WTC11 (cell line): ENCODE measurements around the gene P2RX2. TPM values are rescaled to one million over a fixed set of nuclear protein-coding genes. Genes with fewer than 3 reads are reported as not detected.

Source experiments
- ATAC-seq: fragments of 200-7000 bp; cut with Tn5 transposase; 2 replicates; pipeline ENCODE4 v1.10.0; 2021; ENCODE audit warnings: mild to moderate bottlenecking, moderate library complexity
- CTCF ChIA-PET: fragments of 300-600 bp; sonication (Branson Sonifier 250); formaldehyde crosslinking; loops from one replicate; lab custom pipeline; 2021; ENCODE audit warnings: antibody characterized with exemption; lab: Charles Lee
- POLR2A ChIA-PET: fragments of 350-600 bp; sonication (Branson Sonifier 250); formaldehyde crosslinking; loops from one replicate; lab custom pipeline; 2021; ENCODE audit warnings: antibody characterized with exemption; lab: Charles Lee
- DNase-seq: peaks from one replicate; pipeline ENCODE4 v3.0.0; 2021; ENCODE audit warnings: low spot score
- H3K27ac Mint-ChIP-seq: 2 replicates; pipeline ENCODE4 v1.8.0; 2021; ENCODE audit warnings: mixed read lengths
- H3K27me3 Mint-ChIP-seq: 2 replicates; pipeline ENCODE4 v1.8.0; 2021; ENCODE audit warnings: low read depth, mild to moderate bottlenecking, moderate library complexity, mixed read lengths
- H3K36me3 Mint-ChIP-seq: 2 replicates; pipeline ENCODE4 v1.8.0; 2021; ENCODE audit warnings: mixed read lengths
- H3K4me1 Mint-ChIP-seq: 2 replicates; pipeline ENCODE4 v1.8.0; 2022; ENCODE audit warnings: mixed read lengths
- H3K4me3 Mint-ChIP-seq: 2 replicates; pipeline ENCODE4 v1.8.0; 2021; ENCODE audit warnings: mild to moderate bottlenecking, moderate library complexity, mixed read lengths
- H3K9me3 Mint-ChIP-seq: 2 replicates; pipeline ENCODE4 v1.8.0; 2021; ENCODE audit warnings: mixed read lengths
- CREB1 ChIP-seq: sonication (generic); formaldehyde crosslinking; IDR thresholded peaks from 2 replicates; pipeline ENCODE4 v1.8.0; 2023; ENCODE audit warnings: mild to moderate bottlenecking, missing genetic modification reagents
- ESRRA ChIP-seq: sonication (generic); formaldehyde crosslinking; IDR thresholded peaks from 2 replicates; pipeline ENCODE4 v1.8.1; 2022; ENCODE audit warnings: mild to moderate bottlenecking, missing genetic modification reagents, borderline replicate concordance
- HMGA2 ChIP-seq: fragments of 250-450 bp; sonication (Bioruptor Pico); IDR thresholded peaks from 2 replicates; pipeline ENCODE4 v1.4.0; 2021; ENCODE audit warnings: mild to moderate bottlenecking, moderate library complexity
- NFE2L1 ChIP-seq: sonication (generic); formaldehyde crosslinking; IDR thresholded peaks from 2 replicates; pipeline ENCODE4 v1.8.1; 2023; ENCODE audit warnings: missing genetic modification reagents
- RORB ChIP-seq: fragments of 250-450 bp; sonication (Bioruptor Pico); IDR thresholded peaks from 2 replicates; pipeline ENCODE4 v1.9.0; 2021; ENCODE audit warnings: mild to moderate bottlenecking
- TP53 ChIP-seq: sonication (generic); formaldehyde crosslinking; IDR thresholded peaks from 2 replicates; pipeline ENCODE4 v1.8.1; 2023; ENCODE audit warnings: mild to moderate bottlenecking, missing genetic modification reagents
- ZBTB21 ChIP-seq: sonication (generic); formaldehyde crosslinking; IDR thresholded peaks from 2 replicates; pipeline ENCODE4 v1.8.1; 2023; ENCODE audit warnings: mild to moderate bottlenecking, missing genetic modification reagents, borderline replicate concordance
- ZNF263 ChIP-seq: sonication (generic); formaldehyde crosslinking; IDR thresholded peaks from 2 replicates; pipeline ENCODE4 v1.8.1; 2022; ENCODE audit warnings: low read depth, mild to moderate bottlenecking, moderate library complexity, missing genetic modification reagents
- total RNA-seq: library from RNA; stranded (reverse); gene quantifications from 3 replicates; pipeline ENCODE4 v1.2.3, GENCODE V29; 2021
- TF ChIP-seq, protein P1 (sequence below): sonication (generic); formaldehyde crosslinking; IDR thresholded peaks from 2 replicates; pipeline ENCODE4 v1.8.1; 2023; ENCODE audit warnings: mild to moderate bottlenecking, missing genetic modification reagents, moderate library complexity
- TF ChIP-seq, protein P2 (sequence below): sonication (generic); formaldehyde crosslinking; IDR thresholded peaks from 2 replicates; pipeline ENCODE4 v1.8.1; 2023; ENCODE audit warnings: mild to moderate bottlenecking, missing genetic modification reagents
- TF ChIP-seq, protein P3 (sequence below): fragments of 250-450 bp; sonication (Bioruptor Pico); conservative IDR thresholded peaks from 2 replicates; pipeline ENCODE4 v1.9.0; 2021; ENCODE audit warnings: mild to moderate bottlenecking
- TF ChIP-seq, protein P4 (sequence below): sonication (generic); formaldehyde crosslinking; conservative IDR thresholded peaks from 2 replicates; pipeline ENCODE4 v1.8.1; 2022; ENCODE audit warnings: mild to moderate bottlenecking, missing genetic modification reagents
- TF ChIP-seq, protein P5 (sequence below): sonication (generic); formaldehyde crosslinking; IDR thresholded peaks from 2 replicates; pipeline ENCODE4 v1.8.1; 2023; ENCODE audit warnings: mild to moderate bottlenecking, missing genetic modification reagents, moderate library complexity
- TF ChIP-seq, protein P6 (sequence below): sonication (generic); formaldehyde crosslinking; IDR thresholded peaks from 2 replicates; pipeline ENCODE4 v1.8.1; 2023; ENCODE audit warnings: mild to moderate bottlenecking, moderate library complexity, missing genetic modification reagents
- TF ChIP-seq, protein P7 (sequence below): fragments of 250-450 bp; sonication (Bioruptor Pico); IDR thresholded peaks from 2 replicates; pipeline ENCODE4 v1.9.0; 2021; ENCODE audit warnings: mild to moderate bottlenecking

P2RX2 gene
- total RNA-seq, 1 experiment from 2014 or later: 2.1 TPM

DNA sequence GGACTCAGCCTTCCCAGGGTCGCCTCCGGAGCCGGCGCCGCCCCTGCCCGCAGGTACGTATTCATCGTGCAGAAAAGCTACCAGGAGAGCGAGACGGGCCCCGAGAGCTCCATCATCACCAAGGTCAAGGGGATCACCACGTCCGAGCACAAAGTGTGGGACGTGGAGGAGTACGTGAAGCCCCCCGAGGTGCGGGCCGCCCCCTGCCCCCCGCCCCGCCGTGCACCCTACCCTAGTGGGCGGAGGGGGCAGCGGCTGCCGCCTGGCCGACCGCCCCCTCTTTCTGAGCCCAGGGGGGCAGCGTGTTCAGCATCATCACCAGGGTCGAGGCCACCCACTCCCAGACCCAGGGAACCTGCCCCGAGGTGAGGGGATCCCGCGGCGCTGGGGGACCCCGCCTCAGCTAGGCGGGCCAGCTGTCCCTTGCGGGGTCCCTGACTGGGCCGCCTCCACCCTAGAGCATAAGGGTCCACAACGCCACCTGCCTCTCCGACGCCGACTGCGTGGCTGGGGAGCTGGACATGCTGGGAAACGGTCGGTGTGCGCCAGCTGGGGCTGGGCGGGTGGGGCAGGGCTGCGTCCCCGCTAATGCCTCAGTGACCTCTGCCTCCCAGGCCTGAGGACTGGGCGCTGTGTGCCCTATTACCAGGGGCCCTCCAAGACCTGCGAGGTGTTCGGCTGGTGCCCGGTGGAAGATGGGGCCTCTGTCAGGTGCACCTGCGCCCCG is 973 bp downstream of the P2RX2 start (continued):
- TF ChIP-seq, protein P1, sequence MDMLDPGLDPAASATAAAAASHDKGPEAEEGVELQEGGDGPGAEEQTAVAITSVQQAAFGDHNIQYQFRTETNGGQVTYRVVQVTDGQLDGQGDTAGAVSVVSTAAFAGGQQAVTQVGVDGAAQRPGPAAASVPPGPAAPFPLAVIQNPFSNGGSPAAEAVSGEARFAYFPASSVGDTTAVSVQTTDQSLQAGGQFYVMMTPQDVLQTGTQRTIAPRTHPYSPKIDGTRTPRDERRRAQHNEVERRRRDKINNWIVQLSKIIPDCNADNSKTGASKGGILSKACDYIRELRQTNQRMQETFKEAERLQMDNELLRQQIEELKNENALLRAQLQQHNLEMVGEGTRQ: no peak
- TF ChIP-seq, protein P2, sequence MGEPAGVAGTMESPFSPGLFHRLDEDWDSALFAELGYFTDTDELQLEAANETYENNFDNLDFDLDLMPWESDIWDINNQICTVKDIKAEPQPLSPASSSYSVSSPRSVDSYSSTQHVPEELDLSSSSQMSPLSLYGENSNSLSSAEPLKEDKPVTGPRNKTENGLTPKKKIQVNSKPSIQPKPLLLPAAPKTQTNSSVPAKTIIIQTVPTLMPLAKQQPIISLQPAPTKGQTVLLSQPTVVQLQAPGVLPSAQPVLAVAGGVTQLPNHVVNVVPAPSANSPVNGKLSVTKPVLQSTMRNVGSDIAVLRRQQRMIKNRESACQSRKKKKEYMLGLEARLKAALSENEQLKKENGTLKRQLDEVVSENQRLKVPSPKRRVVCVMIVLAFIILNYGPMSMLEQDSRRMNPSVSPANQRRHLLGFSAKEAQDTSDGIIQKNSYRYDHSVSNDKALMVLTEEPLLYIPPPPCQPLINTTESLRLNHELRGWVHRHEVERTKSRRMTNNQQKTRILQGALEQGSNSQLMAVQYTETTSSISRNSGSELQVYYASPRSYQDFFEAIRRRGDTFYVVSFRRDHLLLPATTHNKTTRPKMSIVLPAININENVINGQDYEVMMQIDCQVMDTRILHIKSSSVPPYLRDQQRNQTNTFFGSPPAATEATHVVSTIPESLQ (CRISPR knock-in tag): no peak
- no peak for TF ChIP-seq ZNF263 (CRISPR knock-in tag)
- TF ChIP-seq RORB (CRISPR knock-in tag): no peak
- TF ChIP-seq, protein P3, sequence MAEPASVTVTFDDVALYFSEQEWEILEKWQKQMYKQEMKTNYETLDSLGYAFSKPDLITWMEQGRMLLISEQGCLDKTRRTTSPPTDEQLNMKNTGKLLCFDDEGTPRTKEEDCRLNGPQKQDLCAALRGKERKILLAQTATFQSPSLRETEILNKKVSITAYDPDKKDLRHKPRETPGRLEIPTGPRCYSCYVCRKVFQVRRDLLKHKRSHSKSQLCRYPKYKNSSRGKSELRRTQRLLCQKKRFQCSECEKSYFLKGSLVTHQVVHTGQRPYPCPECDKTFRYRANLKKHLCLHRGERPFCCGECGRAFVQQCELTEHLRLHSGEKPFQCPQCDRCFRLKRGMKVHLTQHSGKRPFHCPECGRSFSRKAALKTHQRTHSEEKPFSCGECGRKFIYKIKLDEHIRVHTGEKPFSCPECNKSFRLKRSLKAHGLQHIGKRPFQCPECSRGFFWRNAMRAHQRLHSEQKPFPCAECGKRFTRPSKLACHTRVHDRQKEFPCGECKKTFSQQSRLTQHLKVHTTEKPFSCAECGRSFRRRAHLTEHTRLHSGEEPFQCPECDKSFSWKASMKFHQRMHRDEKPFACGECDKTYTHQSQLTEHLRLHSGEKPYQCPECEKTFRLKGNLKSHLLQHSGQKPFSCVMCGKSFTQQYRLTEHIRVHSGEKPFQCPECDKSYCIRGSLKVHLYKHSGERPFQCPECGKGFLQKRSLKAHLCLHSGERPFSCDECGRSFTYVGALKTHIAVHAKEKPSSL: no peak

DNA sequence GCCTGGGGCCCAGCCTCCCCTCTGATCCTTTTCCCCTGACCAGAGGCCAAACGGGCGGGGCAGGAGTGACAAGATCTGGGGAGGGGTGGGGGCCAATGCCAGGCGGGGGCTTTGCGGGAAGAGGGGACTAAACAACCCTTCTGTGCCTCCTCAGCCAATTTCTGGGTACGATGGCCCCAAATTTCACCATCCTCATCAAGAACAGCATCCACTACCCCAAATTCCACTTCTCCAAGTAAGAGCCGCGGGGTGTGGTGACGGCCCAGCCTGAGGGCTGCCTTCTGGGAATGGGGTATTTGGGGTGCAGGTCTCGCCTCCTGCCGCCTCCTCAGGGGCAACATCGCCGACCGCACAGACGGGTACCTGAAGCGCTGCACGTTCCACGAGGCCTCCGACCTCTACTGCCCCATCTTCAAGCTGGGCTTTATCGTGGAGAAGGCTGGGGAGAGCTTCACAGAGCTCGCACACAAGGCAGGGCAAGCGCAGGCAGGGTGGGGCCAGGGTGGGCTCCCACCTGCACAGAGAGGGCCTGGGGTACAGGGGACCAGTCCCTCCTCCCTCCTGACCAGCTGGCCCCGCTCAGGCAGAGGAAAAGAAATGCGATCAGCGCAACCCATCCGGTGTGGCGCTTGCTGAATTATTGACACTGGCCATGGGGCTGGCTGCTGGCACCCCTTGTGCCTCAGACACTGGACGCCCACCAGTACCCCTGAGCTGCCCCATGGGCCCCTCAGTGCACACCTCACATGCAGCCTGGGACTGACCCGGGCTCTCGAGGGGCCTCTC is 1.7 kb downstream of the P2RX2 start:
- Mint-ChIP-seq H3K4me3 (no peak overlapping the region), H3K27me3 (peaks cover 39% of the 10 kb centered on the region), H3K9me3 (no peaks in the 10 kb centered on the region), H3K27ac (no peak overlapping the region), H3K4me1 (peaks cover 5% of the 10 kb centered on the region), H3K36me3 (peaks cover 6% of the 10 kb centered on the region)
- POLR2A ChIA-PET: interaction anchor here (1.3 kb wide), 1 partner anchor 9 kb away, joined by 4 read pairs; no protein-coding TSS in a partner anchor
- DNase-seq (no peak), ATAC-seq (no peak)
- CTCF ChIA-PET: interaction anchor here (1.4 to 4.6 kb wide), 6 partner anchors 18 to 206 kb away, joined by 3 to 18 read pairs (median 14); no protein-coding TSS in a partner anchor
- TF ChIP-seq, protein P2 (CRISPR knock-in tag): no peak
- TF ChIP-seq, protein P4, sequence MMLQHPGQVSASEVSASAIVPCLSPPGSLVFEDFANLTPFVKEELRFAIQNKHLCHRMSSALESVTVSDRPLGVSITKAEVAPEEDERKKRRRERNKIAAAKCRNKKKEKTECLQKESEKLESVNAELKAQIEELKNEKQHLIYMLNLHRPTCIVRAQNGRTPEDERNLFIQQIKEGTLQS (CRISPR knock-in tag): no peak
- TF ChIP-seq, protein P5, sequence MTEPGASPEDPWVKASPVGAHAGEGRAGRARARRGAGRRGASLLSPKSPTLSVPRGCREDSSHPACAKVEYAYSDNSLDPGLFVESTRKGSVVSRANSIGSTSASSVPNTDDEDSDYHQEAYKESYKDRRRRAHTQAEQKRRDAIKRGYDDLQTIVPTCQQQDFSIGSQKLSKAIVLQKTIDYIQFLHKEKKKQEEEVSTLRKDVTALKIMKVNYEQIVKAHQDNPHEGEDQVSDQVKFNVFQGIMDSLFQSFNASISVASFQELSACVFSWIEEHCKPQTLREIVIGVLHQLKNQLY (CRISPR knock-in tag): no peak
- TF ChIP-seq CREB1 (CRISPR knock-in tag) (no peak), ESRRA (CRISPR knock-in tag) (no peak), HMGA2 (CRISPR knock-in tag) (no peak), TP53 (CRISPR knock-in tag) (no peak), NFE2L1 (CRISPR knock-in tag) (no peak), ZBTB21 (no peak)
- TF ChIP-seq, protein P3: no peak
- TF ChIP-seq, protein P6, sequence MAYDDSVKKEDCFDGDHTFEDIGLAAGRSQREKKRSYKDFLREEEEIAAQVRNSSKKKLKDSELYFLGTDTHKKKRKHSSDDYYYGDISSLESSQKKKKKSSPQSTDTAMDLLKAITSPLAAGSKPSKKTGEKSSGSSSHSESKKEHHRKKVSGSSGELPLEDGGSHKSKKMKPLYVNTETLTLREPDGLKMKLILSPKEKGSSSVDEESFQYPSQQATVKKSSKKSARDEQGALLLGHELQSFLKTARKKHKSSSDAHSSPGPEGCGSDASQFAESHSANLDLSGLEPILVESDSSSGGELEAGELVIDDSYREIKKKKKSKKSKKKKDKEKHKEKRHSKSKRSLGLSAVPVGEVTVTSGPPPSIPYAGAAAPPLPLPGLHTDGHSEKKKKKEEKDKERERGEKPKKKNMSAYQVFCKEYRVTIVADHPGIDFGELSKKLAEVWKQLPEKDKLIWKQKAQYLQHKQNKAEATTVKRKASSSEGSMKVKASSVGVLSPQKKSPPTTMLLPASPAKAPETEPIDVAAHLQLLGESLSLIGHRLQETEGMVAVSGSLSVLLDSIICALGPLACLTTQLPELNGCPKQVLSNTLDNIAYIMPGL: no peak
- TF ChIP-seq, protein P1: no peak
- TF ChIP-seq, protein P7, sequence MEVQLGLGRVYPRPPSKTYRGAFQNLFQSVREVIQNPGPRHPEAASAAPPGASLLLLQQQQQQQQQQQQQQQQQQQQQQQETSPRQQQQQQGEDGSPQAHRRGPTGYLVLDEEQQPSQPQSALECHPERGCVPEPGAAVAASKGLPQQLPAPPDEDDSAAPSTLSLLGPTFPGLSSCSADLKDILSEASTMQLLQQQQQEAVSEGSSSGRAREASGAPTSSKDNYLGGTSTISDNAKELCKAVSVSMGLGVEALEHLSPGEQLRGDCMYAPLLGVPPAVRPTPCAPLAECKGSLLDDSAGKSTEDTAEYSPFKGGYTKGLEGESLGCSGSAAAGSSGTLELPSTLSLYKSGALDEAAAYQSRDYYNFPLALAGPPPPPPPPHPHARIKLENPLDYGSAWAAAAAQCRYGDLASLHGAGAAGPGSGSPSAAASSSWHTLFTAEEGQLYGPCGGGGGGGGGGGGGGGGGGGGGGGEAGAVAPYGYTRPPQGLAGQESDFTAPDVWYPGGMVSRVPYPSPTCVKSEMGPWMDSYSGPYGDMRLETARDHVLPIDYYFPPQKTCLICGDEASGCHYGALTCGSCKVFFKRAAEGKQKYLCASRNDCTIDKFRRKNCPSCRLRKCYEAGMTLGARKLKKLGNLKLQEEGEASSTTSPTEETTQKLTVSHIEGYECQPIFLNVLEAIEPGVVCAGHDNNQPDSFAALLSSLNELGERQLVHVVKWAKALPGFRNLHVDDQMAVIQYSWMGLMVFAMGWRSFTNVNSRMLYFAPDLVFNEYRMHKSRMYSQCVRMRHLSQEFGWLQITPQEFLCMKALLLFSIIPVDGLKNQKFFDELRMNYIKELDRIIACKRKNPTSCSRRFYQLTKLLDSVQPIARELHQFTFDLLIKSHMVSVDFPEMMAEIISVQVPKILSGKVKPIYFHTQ: no peak
- TF ChIP-seq, all 79 proteins: peak for 0
